SK-MEL-5 (cell line): ENCODE data around the gene RASL10B. TPM values are rescaled to one million over a fixed set of nuclear protein-coding genes. Genes with fewer than 3 reads are reported as not detected.

Experiments used
- DNase-seq: peaks from one replicate; pipeline ENCODE4 v3.0.0-alpha.2; 2016; ENCODE audit warnings: low read depth, low spot score
- in situ Hi-C: cut with HindIII; loops from 2 replicates; pipeline ENCODE4 v1.10.0; 2016; ENCODE audit warnings: low sequenced_read_pairs, high pct_unique_total_duplicates, low pct_unique_long_range_greater_than_20kb
- total RNA-seq: library from RNA; depleted of rRNA; stranded (reverse); fragments of >200 nt; shearing (Covaris generic); gene quantifications from 2 replicates; pipeline ENCODE4 v1.2.3, GENCODE V29; 2014

Gene RASL10B
- total RNA-seq, 1 experiment from 2014 or later, result 3.0 TPM

DNA sequence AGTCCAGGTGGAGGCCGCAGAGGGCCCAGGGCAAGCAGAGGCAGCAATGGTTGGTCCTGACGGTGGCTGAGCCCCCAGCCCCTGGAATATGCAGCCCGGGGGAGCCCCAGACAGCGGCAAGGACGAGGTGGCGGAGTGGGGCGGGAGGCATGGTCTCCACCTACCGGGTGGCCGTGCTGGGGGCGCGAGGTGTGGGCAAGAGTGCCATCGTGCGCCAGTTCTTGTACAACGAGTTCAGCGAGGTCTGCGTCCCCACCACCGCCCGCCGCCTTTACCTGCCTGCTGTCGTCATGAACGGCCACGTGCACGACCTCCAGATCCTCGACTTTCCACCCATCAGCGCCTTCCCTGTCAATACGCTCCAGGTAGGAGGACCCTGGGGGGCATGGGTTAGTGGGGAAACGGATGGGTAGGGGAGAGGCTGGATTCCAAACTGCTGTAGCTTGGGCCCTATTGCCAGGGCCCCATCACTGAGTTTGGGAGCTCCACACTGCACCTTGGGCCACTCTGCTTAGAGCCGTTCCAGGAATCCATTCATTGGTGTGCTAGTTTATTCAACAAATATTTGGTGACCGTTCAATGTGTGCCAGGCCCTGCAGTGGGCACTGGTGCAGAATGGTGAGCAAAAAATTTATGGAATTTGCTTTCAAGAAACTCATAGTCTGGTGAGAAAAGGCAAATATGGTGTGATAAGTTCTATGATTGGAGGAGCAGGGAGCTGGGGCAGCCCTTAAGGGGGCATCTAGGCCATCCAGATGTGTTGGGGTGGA lies 3.8 kb downstream of the RASL10B start:
- in situ Hi-C loops, result no loop called here
- no peak for DNase-seq

- no peak for DNase-seq
- in situ Hi-C loops, result no loop called here
Observed at GRCh38 chr17:35736236-35736635, 4.8 kb downstream of the RASL10B start.

DNA sequence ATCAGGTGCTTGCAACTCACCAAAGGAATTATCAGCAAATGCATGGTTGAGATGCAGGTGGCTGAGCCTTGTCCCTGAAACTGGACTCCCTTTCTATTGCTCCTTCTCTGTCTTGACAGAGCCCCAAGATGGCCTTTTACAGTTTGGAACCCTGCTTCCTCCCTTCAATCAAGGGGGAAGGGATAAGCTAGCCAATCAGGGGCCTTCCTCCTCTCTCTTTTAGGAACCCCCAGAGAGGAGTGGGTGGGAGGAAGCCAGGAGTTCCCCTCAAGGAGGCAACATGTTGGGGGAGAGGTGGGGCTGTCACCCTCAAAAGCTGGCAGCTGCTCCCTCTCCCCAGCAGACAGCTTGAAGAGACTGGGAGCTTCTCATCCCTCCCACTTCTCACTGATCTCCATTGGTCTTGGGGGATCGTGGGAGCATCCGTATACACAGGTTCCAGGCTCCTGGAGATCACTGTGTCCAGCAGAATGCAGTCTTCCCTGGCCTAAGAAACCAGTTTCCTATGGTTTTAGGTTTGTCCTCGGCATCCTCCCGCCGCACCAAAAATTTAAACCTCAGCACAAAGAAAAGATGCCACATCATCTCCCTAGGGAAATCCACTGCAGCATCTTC lies 7.2 kb downstream of the RASL10B start:
- no peak for DNase-seq
- in situ Hi-C loops, result no loop called here

- no peak for DNase-seq
- in situ Hi-C loops, result no loop called here
Observed at GRCh38 chr17:35740216-35740615, 8.8 kb downstream of the RASL10B start.

DNA sequence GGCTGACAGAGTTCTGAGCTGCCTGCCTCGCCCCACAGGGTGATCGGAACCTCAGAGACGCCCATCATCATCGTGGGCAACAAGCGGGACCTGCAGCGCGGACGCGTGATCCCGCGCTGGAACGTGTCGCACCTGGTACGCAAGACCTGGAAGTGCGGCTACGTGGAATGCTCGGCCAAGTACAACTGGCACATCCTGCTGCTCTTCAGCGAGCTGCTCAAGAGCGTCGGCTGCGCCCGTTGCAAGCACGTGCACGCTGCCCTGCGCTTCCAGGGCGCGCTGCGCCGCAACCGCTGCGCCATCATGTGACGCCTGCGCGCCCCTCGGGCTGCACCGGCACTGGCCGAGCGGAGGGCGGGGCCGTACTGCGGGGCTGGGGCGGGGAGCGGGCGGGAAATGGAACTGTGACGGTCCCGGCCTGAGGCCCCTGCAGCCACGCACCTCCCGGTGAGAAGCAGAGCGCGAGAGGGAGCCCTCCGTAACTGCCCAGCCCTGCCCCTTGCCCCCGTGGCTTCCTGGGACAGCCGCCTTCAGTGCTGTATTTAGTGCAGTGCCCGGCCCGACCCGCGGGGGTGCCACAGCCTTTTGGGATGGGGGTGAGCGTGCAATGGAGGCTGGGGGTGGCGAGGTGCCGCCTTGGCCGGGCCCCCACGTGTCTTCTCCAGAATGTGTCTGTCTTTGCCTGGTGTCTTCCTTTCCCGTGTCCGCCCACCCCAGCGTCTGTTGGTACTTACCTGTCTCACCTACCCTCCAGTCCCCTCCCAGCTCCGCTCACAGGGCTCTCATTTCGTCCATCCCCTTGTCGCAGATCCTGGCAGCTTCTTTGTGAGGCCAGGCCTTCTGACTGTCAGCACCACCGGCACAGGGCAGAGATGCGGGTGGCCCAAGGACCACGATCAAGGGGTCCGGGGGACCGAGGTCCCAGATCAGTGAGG lies 9.8 kb downstream of the RASL10B start:
- in situ Hi-C loops, result no loop called here
- DNase-seq, result peak; percentile 16

DNA sequence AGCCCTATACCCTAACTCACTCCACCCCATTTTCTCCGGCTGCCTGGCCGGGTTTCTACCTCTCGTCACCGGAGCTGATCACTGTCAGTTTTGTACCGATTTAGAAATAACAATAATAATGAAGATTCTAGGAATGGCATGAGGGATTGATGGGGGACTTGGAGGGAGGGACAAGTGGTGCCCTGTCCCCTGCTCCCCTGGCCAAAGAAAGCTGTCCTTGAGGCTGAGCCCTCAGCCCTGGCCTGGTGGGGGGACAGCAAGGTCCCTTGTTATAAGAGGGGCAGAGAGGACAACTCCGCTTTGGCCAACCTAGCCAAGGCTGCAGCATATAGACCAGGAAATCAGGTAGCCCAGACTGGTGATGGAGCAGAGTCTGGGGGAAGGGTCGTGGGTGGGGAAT lies 11.1 kb downstream of the RASL10B start:
- DNase-seq, result no peak
- in situ Hi-C loops, result no loop called here

DNA sequence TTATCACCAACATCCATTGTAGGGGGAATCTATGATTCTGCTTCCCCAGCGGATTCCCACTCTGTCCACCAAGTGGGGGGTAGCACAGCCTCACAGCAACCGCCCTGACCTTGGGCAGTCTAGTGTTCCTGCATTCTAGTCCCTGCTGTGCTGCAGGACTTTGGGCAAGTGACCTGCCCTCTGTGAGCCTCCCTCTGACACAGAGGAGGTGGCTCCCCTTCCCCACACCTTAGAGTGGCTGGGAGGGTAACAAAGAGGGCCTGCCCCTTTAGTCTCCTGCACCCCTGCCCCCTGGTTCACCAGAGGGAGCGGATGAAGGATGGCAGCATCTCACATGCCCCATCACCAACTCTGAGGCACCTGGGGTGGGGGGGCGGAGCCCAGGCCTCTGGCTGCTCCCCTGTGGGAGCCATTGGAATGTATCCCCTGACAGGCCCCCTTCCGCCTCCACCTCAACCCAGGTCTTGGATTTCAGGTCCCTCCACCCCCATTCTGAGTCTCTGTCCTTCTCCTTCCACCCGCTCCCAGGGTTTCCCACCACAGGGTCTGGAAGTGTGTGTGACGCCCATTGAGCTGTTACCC lies 11.5 kb downstream of the RASL10B start:
- in situ Hi-C loops, result no loop called here
- no peak for DNase-seq

DNA sequence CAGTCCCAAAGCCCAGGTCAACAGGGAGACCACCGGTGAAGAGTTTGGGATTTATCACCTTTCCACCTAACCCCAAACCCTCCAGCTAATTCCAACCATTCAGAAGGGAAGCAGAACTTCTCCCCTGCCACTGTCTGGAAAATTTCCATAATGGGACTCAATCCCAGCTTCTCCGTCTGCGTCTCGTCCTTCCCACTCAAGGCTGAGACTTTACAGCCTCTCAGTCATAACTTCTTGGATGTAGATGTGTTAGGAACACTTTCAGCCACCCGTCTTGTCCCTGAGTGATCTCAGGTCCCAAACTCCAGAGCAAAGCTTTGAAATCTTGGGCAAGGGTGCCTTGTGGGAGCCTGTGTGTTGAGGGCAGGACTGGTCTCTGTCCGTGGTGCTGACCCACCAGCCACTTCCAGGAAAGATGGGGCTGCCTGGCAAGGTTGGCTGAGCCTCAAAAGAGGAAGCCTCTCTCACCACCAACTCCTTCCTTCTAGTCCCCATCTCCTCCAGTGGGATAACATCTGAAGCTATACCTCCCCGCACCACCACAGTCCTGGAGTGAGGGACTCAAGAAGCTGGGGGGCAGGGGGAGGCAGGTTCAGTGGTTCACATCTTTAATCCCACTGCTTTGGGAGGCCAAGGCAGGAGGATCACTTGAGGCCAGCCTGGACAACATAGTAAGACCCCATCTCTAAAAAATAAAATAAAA lies 12.3 kb downstream of the RASL10B start:
- in situ Hi-C loops, result no loop called here

DNA sequence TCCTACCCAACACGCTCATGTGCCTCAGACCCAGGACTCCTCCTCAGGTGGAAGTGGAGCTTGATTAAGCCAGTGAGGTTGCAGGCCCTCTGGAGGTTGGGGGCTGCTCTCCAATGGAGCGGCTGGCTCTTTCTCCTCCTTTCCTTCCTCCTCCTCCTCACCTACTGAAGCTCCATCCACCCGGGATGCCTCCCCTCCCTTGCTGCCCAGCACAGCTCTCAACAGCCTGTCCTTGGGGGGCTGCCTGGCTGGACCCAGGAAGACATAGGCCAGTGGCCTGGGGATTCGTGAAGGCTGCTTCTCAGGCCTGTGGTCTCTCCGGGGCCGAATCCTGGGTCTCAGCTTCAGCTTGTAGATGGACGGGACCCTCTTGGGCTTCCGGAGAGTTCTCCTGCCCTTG lies 13.4 kb downstream of the RASL10B start:
- DNase-seq, result no peak
- in situ Hi-C loops, result no loop called here

More for the DNA sequence above, 12.3 kb downstream of the RASL10B start:
- peak; percentile 36 for DNase-seq

DNA sequence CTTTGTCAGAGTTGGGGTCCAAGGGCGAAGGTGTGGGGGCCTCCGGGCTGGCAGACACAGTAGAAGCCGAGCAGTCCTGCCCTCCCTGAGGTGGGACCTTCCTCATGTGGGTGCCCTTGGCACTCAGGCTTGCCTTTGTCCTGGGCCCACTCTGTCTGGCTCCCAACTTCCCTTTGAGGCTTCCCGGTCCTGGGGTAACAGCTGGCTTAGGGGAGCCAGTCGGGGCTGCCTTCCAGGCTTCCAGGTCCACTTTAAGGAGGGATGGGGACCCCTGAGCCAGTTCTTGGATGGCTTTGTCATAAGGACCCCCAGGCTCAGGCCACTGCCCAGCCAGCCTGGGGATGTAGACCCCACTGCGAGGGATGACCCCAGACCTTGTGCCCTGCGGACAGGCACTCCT lies 13.8 kb downstream of the RASL10B start:
- in situ Hi-C loops, result no loop called here
- DNase-seq, result no peak

DNA sequence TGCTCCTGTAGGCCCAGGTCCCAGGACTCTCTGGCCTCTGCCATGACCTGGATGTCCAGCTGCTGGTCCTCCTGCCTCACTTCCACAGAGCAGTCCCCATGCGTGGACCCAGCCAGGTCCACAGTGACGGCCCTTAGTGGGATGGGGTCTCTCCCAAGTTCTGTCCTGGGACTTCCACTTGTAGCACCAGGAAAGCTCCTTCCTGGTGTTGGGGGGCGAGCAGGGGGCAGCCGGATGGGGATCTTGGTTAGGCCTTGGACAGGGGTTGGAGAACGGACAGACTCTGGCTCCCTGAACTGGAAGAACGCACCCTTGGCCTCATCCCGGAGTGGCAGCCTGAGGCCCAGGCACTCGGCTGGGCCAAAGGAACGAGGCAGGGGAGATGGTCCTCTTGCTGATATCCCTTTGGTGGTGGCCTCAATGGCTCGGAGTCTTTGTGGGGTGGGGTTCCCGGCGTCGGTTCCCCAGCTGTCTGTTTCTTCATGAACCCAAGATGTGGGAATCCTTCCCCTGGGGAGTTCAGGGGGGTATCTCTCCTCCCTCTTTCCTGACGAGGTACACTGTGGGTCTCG lies 14.4 kb downstream of the RASL10B start:
- in situ Hi-C loops, result no loop called here
- no peak for DNase-seq

DNA sequence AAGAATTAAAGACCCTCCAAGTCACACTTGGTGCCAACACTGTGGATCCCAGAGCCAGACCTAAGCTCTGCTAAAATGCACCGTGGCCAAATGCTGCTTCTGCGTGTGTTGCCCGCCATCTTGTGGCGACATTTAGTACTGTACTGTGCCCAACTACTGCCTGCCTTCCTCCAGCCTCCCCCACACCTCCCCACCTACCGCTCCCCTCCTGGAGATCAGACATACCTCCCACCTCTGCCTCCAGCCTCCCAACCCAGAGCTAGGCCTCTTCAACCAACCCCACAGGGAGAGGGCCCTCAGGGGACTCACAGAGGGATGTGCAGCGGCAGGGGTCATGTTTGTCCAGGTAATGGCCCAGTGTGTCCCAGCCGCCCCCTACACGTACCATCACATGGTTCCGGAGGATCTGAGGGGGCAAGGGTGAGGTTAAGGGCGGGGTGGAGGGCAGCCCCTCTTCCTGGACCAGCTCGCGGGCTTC lies 16.1 kb downstream of the RASL10B start:
- peak; percentile 84 for DNase-seq
- in situ Hi-C loops, result no loop called here

GRCh38 chr17:35748341-35748841 lies 17.0 kb downstream of the RASL10B start:
- in situ Hi-C loops, result no loop called here

DNA sequence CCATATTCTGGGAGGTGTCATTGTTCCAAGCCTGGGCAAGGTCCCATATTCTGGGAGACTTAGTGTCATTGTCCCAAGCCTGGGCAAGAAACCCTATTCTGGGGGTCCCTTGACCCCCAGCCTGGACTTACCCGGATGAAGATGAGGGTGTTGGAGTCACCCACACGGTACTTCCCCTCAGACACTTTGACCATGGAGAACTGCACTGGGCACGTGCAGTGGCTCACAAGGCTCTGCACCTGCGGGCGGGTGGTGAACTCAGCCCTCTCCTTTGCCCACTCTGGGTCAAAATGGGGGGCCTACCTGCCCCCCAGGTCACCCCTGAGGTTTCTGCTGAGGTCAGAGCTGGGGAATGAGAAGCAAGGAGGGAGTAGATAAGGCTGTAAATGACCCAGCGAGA lies 17.5 kb downstream of the RASL10B start:
- no peak for DNase-seq
- in situ Hi-C loops, result no loop called here

More at GRCh38 chr17:35748341-35748841, 17.0 kb downstream of the RASL10B start:
- no peak for DNase-seq

GRCh38 chr17:35749560-35750412 lies 18.3 kb downstream of the RASL10B start:
- in situ Hi-C loops, result no loop called here
- DNase-seq, result no peak
